Panc1 (cell line): ENCODE measurements around the gene GNG7. TPM values are rescaled to one million over a fixed set of nuclear protein-coding genes. Genes with fewer than 3 reads are reported as not detected.

Source experiments
- ATAC-seq: fragments of 200-7000 bp; cut with Tn5 transposase; 2 replicates; pipeline ENCODE4 v1.9.1; 2020; ENCODE audit warnings: mild to moderate bottlenecking, moderate library complexity
- BruUV-seq: library from RNA; stranded (reverse); fragments of 400-500 nt; replicated peaks from 2 replicates; lab custom pipeline; 2021; lab: Mats Ljungman, UMichigan
- CTCF ChIA-PET: fragments of 300-600 bp; sonication (Branson Sonifier 250); formaldehyde crosslinking; loops from one replicate; lab custom pipeline; 2022; ENCODE audit warnings: antibody characterized with exemption; lab: Charles Lee
- POLR2A ChIA-PET: fragments of 300-600 bp; sonication (Branson Sonifier 250); formaldehyde crosslinking; loops from one replicate; lab custom pipeline; 2022; ENCODE audit warnings: antibody characterized with exemption; lab: Charles Lee
- DNase-seq: peaks from one replicate; pipeline ENCODE4 v3.0.0-alpha.2; 2010; ENCODE audit warnings: low read depth, low spot score
- H3K27ac ChIP-seq: 2 replicates; pipeline ENCODE4 v1.5.1; 2011; ENCODE audit warnings: mild to moderate bottlenecking, low read length, inconsistent platforms
- H3K27me3 ChIP-seq: fragments of 200-500 bp; sonication (Bioruptor generic); 2 replicates; pipeline ENCODE4 v1.6.0; 2014; ENCODE audit warnings: low read length, inconsistent platforms; ENCODE audit not compliant: control insufficient read depth, insufficient read depth
- H3K36me3 ChIP-seq: fragments of 200-500 bp; sonication (Bioruptor generic); 2 replicates; pipeline ENCODE4 v1.5.1; 2014; ENCODE audit warnings: inconsistent platforms, mild to moderate bottlenecking, low read length, moderate library complexity; ENCODE audit not compliant: control insufficient read depth, insufficient read depth
- H3K4me1 ChIP-seq: 2 replicates; pipeline ENCODE4 v1.5.1; 2011; ENCODE audit warnings: inconsistent platforms, mild to moderate bottlenecking, low read length, moderate library complexity; ENCODE audit not compliant: control insufficient read depth, insufficient read depth
- H3K4me3 ChIP-seq, 2 experiments: 2 replicates each; pipeline ENCODE4 v1.5.1; 2011 to 2012; ENCODE audit warnings: low read depth in 2 of 2, low read length in 2 of 2, mild to moderate bottlenecking in 2 of 2, inconsistent platforms in 1 of 2, moderate library complexity in 1 of 2
- H3K9me3 ChIP-seq: fragments of 200-500 bp; sonication (Bioruptor generic); 2 replicates; pipeline ENCODE4 v1.5.1; 2014; ENCODE audit warnings: low read depth, mild to moderate bottlenecking, inconsistent platforms, low read length, moderate library complexity; ENCODE audit not compliant: control insufficient read depth, insufficient read depth
- CTCF ChIP-seq: fragments of 450-650 bp; IDR thresholded peaks from 2 replicates; pipeline ENCODE4 v1.5.1; 2017; ENCODE audit warnings: mild to moderate bottlenecking
- POLR2AphosphoS5 ChIP-seq: IDR thresholded peaks from 2 replicates; pipeline ENCODE4 v1.6.1; 2012; ENCODE audit warnings: mild to moderate bottlenecking, low read depth, low read length, moderate library complexity
- REST ChIP-seq, 2 experiments: IDR thresholded peaks; 2 replicates each; pipeline ENCODE4 v1.6.1; 2011 to 2012; ENCODE audit warnings: low read depth in 2 of 2, control low read depth in 1 of 2, low read length in 1 of 2, mild to moderate bottlenecking in 1 of 2, moderate library complexity in 1 of 2; ENCODE audit not compliant: insufficient read depth in 1 of 2
- SIN3A ChIP-seq: IDR thresholded peaks from 2 replicates; pipeline ENCODE4 v1.6.1; 2012; ENCODE audit warnings: low read depth, mild to moderate bottlenecking, low read length, moderate library complexity, borderline replicate concordance; ENCODE audit not compliant: insufficient read depth
- TCF7L2 ChIP-seq: IDR thresholded peaks from 2 replicates; pipeline ENCODE4 v1.6.1; 2011; ENCODE audit warnings: mild to moderate bottlenecking, low read depth, low read length, inconsistent platforms
- in situ Hi-C: cut with HindIII; loops from 2 replicates; pipeline ENCODE4 v1.10.0; 2016; ENCODE audit warnings: low sequenced_read_pairs, low pct_unique_long_range_greater_than_20kb
- intact Hi-C: fragments of 100-400 bp; cut with micrococcal nuclease; formaldehyde crosslinking; loops from one replicate; pipeline ENCODE4 v1.10.0; 2022; ENCODE audit not compliant: unreplicated experiment
- total RNA-seq: library from RNA; stranded (reverse); gene quantifications from one replicate; pipeline ENCODE4 v1.2.1, GENCODE V29; 2021; ENCODE audit not compliant: unreplicated experiment

GNG7 gene
- total RNA-seq, 1 experiment from 2014 or later = 0.74 TPM

- ChIA-PET CTCF (no interaction called here), POLR2A (no interaction called here)
- Histone ChIP-seq H3K27ac (no peak overlapping the region), H3K4me1 (peaks cover 8% of the 10 kb centered on the region), H3K27me3 (no peaks in the 10 kb centered on the region), H3K9me3 (peaks cover 10% of the 10 kb centered on the region; the same call in 1 of the 2 replicates), H3K4me3 (no peak overlapping the region), H3K36me3 (no peaks in the 10 kb centered on the region)
- DNase-seq (no peak), ATAC-seq (no peak)
- in situ Hi-C loops = no loop called here
- BruUV-seq = no TSS peak
- intact Hi-C loops = no loop called here
- TF ChIP-seq POLR2AphosphoS5 = no peak
- no peak for TF ChIP-seq CTCF
Measured at GRCh38 chr19:2634960-2635359, 67.5 kb downstream of the GNG7 start.

GRCh38 chr19:2634228-2634951 is 68.1 kb downstream of the GNG7 start:
- Histone ChIP-seq H3K4me3 (no peak overlapping the region), H3K27me3 (no peaks in the 10 kb centered on the region), H3K36me3 (no peaks in the 10 kb centered on the region), H3K9me3 (peaks cover 10% of the 10 kb centered on the region; the same call in 1 of the 2 replicates), H3K27ac (no peak overlapping the region), H3K4me1 (peaks cover 8% of the 10 kb centered on the region)
- ATAC-seq (no peak), DNase-seq (no peak)
- POLR2A ChIA-PET = no interaction called here
- TF ChIP-seq SIN3A (no peak), TCF7L2 (no peak), REST (IDR thresholded peaks at IDR 0.05; ENCODE audit: insufficient read depth in 1 of 2, low read depth in 2 of 2, low read length in 1 of 2) (no peak), POLR2AphosphoS5 (no peak), CTCF (no peak)
- no TSS peak for BruUV-seq
- in situ Hi-C loops = no loop called here
- intact Hi-C loops = no loop called here
- CTCF ChIA-PET = no interaction called here
